Hepatocyte (in vitro differentiated cells): ENCODE data around the gene PSPN. TPM values are rescaled to one million over a fixed set of nuclear protein-coding genes. Genes with fewer than 3 reads are reported as not detected.

ENCODE experiments used
- DNase-seq: peaks from one replicate; pipeline ENCODE4 v3.0.0-alpha.2; 2016; ENCODE audit warnings: low spot score
- H2AFZ ChIP-seq: fragments of 200-600 bp; sonication (generic); 2 replicates; pipeline ENCODE4 v1.6.0; 2016; ENCODE audit warnings: antibody characterized with exemption, mild to moderate bottlenecking
- H3K27ac ChIP-seq: fragments of 200-600 bp; sonication (generic); 2 replicates; pipeline ENCODE4 v1.5.1; 2016; ENCODE audit warnings: mild to moderate bottlenecking
- H3K27me3 ChIP-seq: fragments of 200-600 bp; sonication (generic); 2 replicates; pipeline ENCODE4 v1.6.1; 2016
- H3K36me3 ChIP-seq: fragments of 200-600 bp; sonication (generic); replicated peaks from 2 replicates; pipeline ENCODE4 v1.5.1; 2016; ENCODE audit warnings: low read depth; ENCODE audit not compliant: insufficient read depth
- H3K4me1 ChIP-seq: fragments of 200-600 bp; sonication (generic); 2 replicates; pipeline ENCODE4 v1.5.1; 2016; ENCODE audit warnings: mild to moderate bottlenecking, moderate library complexity; ENCODE audit not compliant: insufficient read depth
- H3K4me2 ChIP-seq: fragments of 200-600 bp; sonication (generic); 2 replicates; pipeline ENCODE4 v1.6.0; 2016
- H3K4me3 ChIP-seq: fragments of 200-600 bp; sonication (generic); 2 replicates; pipeline ENCODE4 v1.5.1; 2016; ENCODE audit warnings: mild to moderate bottlenecking
- H3K79me2 ChIP-seq: fragments of 200-600 bp; sonication (generic); 2 replicates; pipeline ENCODE4 v1.6.0; 2017; ENCODE audit warnings: mild to moderate bottlenecking
- H3K9me2 ChIP-seq: fragments of 200-600 bp; sonication (generic); replicated peaks from 2 replicates; pipeline ENCODE4 v1.6.0; 2017; ENCODE audit warnings: mild to moderate bottlenecking; ENCODE audit not compliant: insufficient read depth
- H3K9me3 ChIP-seq: fragments of 200-600 bp; sonication (generic); 2 replicates; pipeline ENCODE4 v1.5.1; 2016; ENCODE audit warnings: low read depth, mild to moderate bottlenecking
- H4K20me1 ChIP-seq: fragments of 200-600 bp; sonication (generic); 2 replicates; pipeline ENCODE4 v1.6.0; 2016; ENCODE audit warnings: mild to moderate bottlenecking; ENCODE audit not compliant: insufficient read depth, poor library complexity, severe bottlenecking
- EZH2 ChIP-seq: fragments of 200-600 bp; sonication (generic); IDR thresholded peaks from 2 replicates; pipeline ENCODE4 v1.6.1; 2016; ENCODE audit warnings: antibody characterized with exemption, mild to moderate bottlenecking, borderline replicate concordance
- EZH2phosphoT487 ChIP-seq: fragments of 200-600 bp; sonication (generic); IDR thresholded peaks from one replicate; pipeline ENCODE4 v1.6.1; 2018; ENCODE audit warnings: antibody characterized with exemption, mild to moderate bottlenecking, low read depth, moderate library complexity; ENCODE audit not compliant: unreplicated experiment, severe bottlenecking
- WGBS: methylation state at CpG from one replicate; pipeline ENCODE4 v1.1.6; 2016; ENCODE audit warnings: low lambda C conversion rate; ENCODE audit errors: missing lambda C conversion rate; 5-methylcytosine and 5-hydroxymethylcytosine counted together
- polyA plus RNA-seq: library from polyadenylated mRNA; unstranded; fragments of >200 nt; fragmentation: Nextera tagmentation; extraction: Ambion mirVana; gene quantifications from 2 replicates; pipeline ENCODE4 v1.2.1, GENCODE V29; 2016
- total RNA-seq: library from RNA; depleted of rRNA; stranded (reverse); fragments of >200 nt; gene quantifications from 2 replicates; pipeline ENCODE4 v1.2.3, GENCODE V29; 2014
- TF ChIP-seq, protein P1 (sequence below): fragments of 200-600 bp; sonication (generic); IDR thresholded peaks from 2 replicates; pipeline ENCODE4 v1.5.1; 2016; ENCODE audit warnings: antibody characterized with exemption, mild to moderate bottlenecking; ENCODE audit not compliant: poor library complexity

PSPN gene
- total and polyA plus RNA-seq, 2 experiments from 2014 or later: 2.7 TPM

DNA sequence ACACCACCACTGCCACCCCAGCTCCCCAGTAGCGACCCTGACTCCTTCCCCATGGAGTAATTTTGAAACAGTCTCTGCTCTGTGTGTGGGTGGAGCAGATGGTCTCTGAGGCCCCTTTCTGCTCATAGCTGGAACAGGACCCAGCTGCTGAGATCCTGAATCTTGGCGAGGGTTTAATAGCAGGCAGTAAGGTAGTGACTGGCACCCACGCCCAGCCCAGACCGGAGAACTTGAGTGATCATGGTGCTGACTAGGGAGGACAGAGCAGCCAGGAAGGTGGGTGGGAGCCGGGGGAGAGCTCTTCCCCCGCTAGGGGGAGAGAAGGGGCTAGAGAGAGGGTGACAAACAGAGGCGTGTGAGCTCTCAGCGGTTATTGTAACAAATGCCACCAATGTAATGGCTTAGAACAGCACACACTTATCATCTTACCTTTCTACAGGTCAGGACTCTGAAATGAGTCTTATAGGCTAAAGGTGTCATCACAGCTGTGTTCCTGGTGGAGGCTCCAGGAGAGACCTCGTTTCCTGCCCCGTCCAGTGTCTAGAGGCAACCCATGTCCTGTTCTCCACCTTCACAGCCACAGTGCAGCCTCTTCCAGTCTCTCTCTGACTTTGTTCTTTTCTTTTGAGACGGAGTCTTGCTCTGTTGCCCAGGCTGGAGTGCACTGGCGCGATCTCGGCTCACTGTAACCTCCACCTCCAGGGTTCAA is 35.1 kb downstream of the PSPN start:
- H3K9me3 ChIP-seq: no peaks in the 10 kb centered on the region
- TF ChIP-seq EZH2phosphoT487: no peak
- TF ChIP-seq, protein P1, sequence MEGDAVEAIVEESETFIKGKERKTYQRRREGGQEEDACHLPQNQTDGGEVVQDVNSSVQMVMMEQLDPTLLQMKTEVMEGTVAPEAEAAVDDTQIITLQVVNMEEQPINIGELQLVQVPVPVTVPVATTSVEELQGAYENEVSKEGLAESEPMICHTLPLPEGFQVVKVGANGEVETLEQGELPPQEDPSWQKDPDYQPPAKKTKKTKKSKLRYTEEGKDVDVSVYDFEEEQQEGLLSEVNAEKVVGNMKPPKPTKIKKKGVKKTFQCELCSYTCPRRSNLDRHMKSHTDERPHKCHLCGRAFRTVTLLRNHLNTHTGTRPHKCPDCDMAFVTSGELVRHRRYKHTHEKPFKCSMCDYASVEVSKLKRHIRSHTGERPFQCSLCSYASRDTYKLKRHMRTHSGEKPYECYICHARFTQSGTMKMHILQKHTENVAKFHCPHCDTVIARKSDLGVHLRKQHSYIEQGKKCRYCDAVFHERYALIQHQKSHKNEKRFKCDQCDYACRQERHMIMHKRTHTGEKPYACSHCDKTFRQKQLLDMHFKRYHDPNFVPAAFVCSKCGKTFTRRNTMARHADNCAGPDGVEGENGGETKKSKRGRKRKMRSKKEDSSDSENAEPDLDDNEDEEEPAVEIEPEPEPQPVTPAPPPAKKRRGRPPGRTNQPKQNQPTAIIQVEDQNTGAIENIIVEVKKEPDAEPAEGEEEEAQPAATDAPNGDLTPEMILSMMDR: no peak
- no peak for DNase-seq
- no peak overlapping the region for H3K4me2 ChIP-seq
- H3K27me3 ChIP-seq: no peaks in the 10 kb centered on the region
- no peaks in the 10 kb centered on the region for H3K4me1 ChIP-seq
- H3K9me2 ChIP-seq: no peaks in the 10 kb centered on the region
- H3K79me2 ChIP-seq: no peaks in the 10 kb centered on the region
- H3K27ac ChIP-seq: no peak overlapping the region
- H3K4me3 ChIP-seq: no peak overlapping the region
- no peak overlapping the region for H2AFZ ChIP-seq
- no peaks in the 10 kb centered on the region for H3K36me3 ChIP-seq
- H4K20me1 ChIP-seq: no peaks in the 10 kb centered on the region
- WGBS: 62% methylated on average over 14 of the region's 14 CpGs

GRCh38 chr19:6334490-6335285 is 41.0 kb downstream of the PSPN start:
- Histone ChIP-seq H3K27me3 (no peaks in the 10 kb centered on the region), H3K4me3 (no peak overlapping the region), H4K20me1 (no peaks in the 10 kb centered on the region), H3K9me3 (no peaks in the 10 kb centered on the region), H2AFZ (no peak overlapping the region), H3K4me2 (no peak overlapping the region), H3K36me3 (no peaks in the 10 kb centered on the region), H3K79me2 (no peaks in the 10 kb centered on the region), H3K27ac (no peak overlapping the region), H3K4me1 (no peaks in the 10 kb centered on the region), H3K9me2 (no peaks in the 10 kb centered on the region)
- 85% methylated on average over 6 of the region's 6 CpGs for WGBS
- DNase-seq: no peak
- TF ChIP-seq, protein P1: no peak
- TF ChIP-seq EZH2phosphoT487 (no peak), EZH2 (no peak)

DNA sequence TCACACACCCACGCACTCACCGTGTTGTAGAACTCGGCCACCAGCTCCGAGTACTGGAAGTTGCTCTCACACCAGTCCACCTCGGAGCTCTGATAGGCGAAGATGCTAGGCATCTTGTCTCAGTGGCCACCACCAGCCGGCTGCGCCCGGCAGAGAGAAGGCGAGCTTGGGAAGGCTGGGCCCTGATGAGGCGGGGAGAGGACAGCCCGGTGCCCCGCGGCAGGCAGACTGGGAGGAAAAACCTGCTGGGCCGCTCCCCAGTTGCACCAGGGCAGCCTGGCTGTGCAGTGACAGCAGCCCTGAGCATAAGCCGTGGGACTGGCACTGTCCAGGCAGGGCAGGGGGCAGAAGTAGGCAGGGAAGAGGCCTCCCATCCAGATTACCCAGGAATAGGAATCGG is 42.3 kb downstream of the PSPN start, which contains the start of gene ACER1:
ACER1 (minus strand) TSS at position 174 of the 400 bp plus-strand sequence; CDS start at position 113, 61 bp downstream.
- no peak within 1 kb of the TSS for H3K4me2 ChIP-seq
- DNase-seq: no peak
- no peak within 1 kb of the TSS for H3K27ac ChIP-seq
- no peaks in the 10 kb centered on the region for H3K9me2 ChIP-seq
- no peaks in the 10 kb centered on the region for H3K36me3 ChIP-seq
- H3K9me3 ChIP-seq: no peaks in the 10 kb centered on the region
- no peaks in the 10 kb centered on the region for H3K79me2 ChIP-seq
- WGBS: 82% methylated on average over 17 of the region's 17 CpGs
- H3K4me3 ChIP-seq: no peak within 1 kb of the TSS
- H3K27me3 ChIP-seq: no peaks in the 10 kb centered on the region
- no peaks in the 10 kb centered on the region for H4K20me1 ChIP-seq
- no peak for TF ChIP-seq EZH2phosphoT487
- no peak for TF ChIP-seq EZH2
- TF ChIP-seq, protein P1: no peak
- H2AFZ ChIP-seq: no peak within 1 kb of the TSS
- no peaks in the 10 kb centered on the region for H3K4me1 ChIP-seq
